GM18505 (cell line): ENCODE data around the gene ZNF654.
"Not testable (repeated sequence)": the region's sequence is repeated elsewhere in the genome, so short reads cannot be mapped to it uniquely, and the experiment has no call there.

Experiments
- ATAC-seq: cut with Tn5 transposase; IDR thresholded peaks from one replicate; pipeline ENCODE4 v1.9.1; 2021; ENCODE audit not compliant: unreplicated experiment
- POLR2A ChIP-seq: IDR thresholded peaks from 4 replicates; pipeline ENCODE4 v1.6.1; 2011; ENCODE audit warnings: borderline replicate concordance; ENCODE audit not compliant: insufficient read depth, insufficient read length; ENCODE audit errors: extremely low read depth

ZNF654 gene

GRCh38 chr3:88105325-88105724, 46.3 kb downstream of the ZNF654 start:
- TF ChIP-seq POLR2A: no peak
- no peak for ATAC-seq

DNA sequence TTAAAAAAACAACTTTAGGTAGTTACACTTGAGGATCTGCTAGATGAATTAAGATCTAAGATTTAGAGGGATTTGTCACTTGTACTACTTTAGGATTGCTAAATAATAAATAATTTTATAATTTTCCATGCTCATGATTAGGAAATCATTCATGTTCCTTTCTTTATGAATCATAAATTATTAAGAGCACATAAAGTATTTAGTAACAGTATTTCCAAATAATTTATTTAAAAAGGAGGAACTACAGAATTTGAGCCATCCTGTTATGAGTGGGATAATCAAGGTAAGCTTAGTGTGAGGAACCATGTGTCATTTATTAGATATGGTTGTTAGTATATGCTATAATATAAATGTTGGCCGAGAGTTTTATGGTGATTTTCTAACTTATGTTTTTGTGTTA, 53.2 kb downstream of the ZNF654 start:
- no peak for ATAC-seq
- TF ChIP-seq POLR2A: no peak

DNA sequence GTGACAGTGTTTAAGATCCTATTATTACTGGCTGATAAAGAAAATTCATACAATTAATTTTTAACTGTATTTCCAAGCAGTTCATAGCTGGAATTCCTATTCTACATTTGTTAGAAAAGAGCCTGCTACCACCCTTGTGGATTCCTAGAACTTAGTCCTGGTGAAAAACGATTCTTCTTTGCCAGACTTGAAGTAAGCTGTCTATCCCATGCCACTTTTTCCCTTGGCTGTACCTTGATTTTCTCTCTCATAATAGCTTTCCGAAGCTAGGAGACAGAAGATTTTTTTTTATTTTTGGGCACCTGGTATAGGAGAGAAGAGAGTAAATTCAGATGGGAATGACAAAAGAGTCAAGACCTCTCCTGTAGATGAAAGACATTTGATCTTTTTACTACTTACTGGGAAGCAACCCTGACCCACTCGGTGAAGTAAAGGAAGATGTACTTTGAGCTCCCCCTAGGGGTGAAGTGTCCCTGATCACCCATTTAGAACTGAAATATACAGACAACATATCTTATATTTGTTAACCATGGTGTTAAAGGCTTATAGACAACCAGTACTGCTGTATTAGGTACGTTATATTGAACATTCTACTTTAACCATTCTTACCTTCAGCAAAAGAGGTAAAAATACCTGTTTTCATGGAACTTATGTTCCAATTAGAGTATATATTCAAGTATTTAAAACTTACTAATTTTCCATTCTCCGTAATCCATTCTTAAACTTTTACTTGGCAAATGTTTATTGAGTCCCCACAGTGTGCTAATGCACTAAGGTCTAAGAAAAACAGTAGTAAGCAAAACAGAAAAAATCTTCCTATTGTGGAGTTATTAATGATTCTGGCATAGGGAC, 54.5 kb downstream of the ZNF654 start:
- no peak for TF ChIP-seq POLR2A
- ATAC-seq: peak; percentile 86

- no peak for ATAC-seq
- TF ChIP-seq POLR2A: no peak
Measured at GRCh38 chr3:88114878-88115549, 56.0 kb downstream of the ZNF654 start.

- no peak for TF ChIP-seq POLR2A
- ATAC-seq: no peak
Measured at GRCh38 chr3:88117683-88118082, 58.6 kb downstream of the ZNF654 start.

GRCh38 chr3:88118603-88119002, 59.5 kb downstream of the ZNF654 start:
- ATAC-seq: not testable (repeated sequence)

GRCh38 chr3:88123526-88123925, 64.5 kb downstream of the ZNF654 start:
- ATAC-seq: no peak
- no peak for TF ChIP-seq POLR2A

DNA sequence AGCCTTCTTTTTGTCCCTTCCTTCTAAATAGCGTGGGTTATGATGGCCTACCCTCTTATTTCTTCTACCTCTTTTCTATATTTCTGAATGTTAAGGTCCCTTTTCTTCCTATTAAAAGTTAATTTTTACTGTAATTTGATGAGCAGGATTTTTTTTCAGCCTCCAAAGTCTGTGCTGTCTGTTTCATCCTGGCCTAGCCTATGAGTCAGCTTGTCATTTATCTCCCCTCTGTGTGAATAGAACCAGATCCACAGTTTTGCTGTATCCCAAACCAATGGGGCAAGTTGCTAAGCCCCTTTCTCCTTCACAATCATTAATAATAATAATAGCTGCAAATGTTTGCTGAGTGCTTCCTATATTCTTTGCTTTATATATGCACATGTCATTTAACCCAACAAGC, 72.6 kb downstream of the ZNF654 start:
- ATAC-seq: no peak
- no peak for TF ChIP-seq POLR2A

DNA sequence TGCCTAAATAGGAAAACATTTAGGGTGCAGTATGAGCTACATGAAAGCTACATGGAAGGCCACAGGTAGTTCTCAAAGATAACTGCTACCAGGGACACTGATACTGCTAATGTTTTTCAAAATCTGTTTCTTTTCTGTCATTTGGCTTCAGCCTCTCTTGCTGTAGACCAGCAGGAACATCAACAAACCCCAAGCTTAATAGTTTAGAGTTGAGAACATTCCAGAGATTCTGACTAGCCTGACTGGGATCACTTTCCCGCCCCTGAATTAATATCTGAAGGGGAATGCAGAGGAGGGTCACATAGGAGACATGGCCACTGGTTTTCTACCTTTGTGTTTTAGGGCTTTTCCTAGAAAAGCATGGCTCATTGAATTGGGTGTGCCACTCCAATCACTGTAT, 73.8 kb downstream of the ZNF654 start:
- ATAC-seq: no peak
- no peak for TF ChIP-seq POLR2A

GRCh38 chr3:88133711-88134263, 74.7 kb downstream of the ZNF654 start:
- no peak for TF ChIP-seq POLR2A
- ATAC-seq: no peak

DNA sequence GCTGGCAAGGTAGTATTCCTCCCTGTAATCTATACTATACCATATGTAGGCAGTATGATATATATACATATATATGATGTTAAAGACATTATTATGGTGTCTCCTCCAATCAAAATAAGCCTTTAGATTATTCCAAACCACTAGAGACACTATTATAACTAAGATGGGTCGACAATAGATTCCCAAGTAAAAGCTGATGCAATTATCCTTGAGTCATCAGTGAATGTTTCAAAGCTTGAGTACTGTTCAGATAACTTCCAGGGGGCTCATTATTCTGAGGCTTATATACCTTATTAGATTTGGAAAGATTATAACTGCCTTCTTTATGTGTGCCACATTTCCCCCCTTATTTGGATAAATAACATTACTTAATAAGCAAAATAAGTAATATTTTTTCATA, 78.8 kb downstream of the ZNF654 start:
- no peak for ATAC-seq
- no peak for TF ChIP-seq POLR2A

- TF ChIP-seq POLR2A: no peak
- ATAC-seq: no peak
Measured at GRCh38 chr3:88141458-88142083, 82.5 kb downstream of the ZNF654 start.

DNA sequence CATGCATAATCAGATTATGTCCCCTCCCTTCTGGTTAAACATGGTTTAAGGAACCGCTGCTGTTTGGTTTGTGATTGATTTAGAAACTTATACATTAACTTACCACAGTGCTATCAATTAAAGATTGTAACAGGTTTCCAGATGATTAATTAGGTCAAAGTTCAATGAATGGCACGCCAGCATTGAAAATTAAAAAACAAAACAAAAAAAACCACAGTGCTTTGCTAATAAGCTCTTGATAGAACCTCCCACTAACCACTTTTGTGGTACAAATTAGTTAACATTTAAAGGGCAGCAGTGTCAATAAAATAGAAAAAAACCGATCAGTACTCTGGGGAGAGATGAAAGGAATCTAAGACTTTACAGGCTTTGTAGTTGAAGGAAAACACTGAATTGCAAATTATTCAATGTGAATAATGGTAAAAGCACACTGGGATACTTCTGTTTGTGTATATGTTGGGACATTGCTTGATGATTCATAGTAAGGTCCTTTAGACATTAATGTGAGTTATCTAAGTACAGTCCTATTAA, 83.1 kb downstream of the ZNF654 start:
- TF ChIP-seq POLR2A: no peak
- peak; percentile 49 for ATAC-seq
